HCEC 1CT (cell line): Measurements from ENCODE around the gene VPS25.
"Not testable (repeated sequence)": the region's sequence is repeated elsewhere in the genome, so short reads cannot be mapped to it uniquely, and the experiment has no call there.

ENCODE experiments used
- DNase-seq: peaks from one replicate; pipeline ENCODE4 v3.0.0-alpha.2; 2017

Gene VPS25

DNA sequence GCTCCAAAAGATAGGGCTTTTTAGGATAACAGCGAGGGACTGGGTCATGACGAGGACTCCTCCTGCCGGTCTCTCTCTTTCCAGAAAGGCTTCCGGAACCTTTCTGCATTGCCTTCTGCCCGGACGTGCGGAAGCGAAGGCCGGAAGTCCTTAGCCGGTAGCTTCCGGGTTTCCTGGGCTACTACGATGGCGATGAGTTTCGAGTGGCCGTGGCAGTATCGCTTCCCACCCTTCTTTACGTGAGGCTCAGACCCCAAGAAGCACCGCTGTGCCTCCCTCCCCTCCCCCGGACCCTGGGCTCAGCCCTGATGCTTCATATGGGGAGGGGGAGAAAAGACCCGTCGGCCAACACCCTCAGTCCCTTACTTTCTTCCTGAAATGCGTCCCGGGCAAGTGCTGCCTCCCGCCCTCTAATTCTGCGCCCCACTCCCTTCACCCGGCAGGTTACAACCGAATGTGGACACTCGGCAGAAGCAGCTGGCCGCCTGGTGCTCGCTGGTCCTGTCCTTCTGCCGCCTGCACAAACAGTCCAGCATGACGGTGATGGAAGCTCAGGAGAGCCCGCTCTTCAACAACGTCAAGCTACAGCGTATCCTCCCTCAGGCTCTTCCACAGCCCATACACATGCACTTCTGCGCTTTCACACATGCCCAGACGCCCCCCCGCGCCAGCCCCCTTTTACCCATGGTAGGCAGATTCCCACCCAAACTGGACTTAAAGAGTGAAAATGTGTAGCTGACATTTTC is at the start of gene VPS25:
VPS25 (plus strand) TSS at position 160 of the 746 bp plus-strand sequence; CDS start at position 187, 27 bp downstream.
- DNase-seq = peak; percentile 81

DNA sequence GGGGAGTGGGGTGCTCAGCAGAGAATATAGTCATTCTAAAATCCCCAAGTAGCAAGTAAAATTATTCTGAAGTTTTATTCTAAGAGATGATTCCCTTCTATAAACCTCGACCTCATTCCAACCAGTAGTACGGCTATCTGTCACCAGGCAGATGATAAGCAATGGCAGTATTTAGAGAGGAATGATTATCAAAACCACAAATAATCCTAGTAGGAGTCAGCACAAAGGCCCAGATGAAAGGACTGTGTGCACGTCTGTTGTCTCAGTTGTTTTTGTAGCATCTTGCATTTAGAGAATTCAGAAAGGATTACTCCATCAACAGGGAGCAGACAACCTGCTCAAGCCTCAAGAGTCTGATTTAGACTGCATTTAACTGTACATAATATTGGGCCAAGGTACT is 49.6 kb upstream of the VPS25 start:
- no peak for DNase-seq

DNA sequence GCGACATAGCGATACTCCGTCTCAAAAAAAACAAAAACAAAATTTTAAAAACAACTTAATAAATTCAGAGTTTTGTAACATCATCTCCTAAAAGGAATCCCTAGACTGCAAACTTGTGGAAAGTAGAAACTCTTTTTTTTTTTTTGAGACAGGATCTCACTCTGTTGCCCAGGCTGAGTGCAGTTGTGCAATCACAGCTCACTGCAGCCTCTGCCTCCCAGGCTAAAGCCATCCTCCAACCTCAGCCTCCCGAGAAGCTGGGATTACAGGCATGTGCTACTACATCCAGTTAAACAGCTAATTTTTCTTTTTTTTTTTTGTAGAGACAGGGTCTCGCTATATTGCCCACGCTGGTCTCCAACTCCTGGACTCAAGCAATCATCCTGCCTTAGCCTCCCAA is 48.1 kb upstream of the VPS25 start:
- no peak for DNase-seq

DNA sequence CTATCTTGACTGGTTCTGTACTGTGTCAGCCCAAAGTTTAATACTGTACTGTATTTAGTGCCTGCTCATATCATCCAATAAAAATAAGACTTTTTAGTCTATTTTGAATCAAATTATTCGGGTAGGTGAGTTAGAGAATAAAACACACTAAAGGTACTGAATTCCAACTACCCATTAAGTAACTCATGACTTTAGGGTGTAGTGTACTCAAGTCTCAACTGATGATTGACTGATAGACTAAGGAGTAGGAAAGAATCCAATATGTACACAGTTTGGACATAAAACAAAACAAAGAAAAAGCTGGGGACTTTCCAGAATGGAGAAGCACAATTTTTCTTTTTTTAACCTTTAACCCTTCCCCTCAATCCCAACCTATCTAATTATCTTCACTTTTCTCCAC is 32.5 kb upstream of the VPS25 start:
- no peak for DNase-seq

DNA sequence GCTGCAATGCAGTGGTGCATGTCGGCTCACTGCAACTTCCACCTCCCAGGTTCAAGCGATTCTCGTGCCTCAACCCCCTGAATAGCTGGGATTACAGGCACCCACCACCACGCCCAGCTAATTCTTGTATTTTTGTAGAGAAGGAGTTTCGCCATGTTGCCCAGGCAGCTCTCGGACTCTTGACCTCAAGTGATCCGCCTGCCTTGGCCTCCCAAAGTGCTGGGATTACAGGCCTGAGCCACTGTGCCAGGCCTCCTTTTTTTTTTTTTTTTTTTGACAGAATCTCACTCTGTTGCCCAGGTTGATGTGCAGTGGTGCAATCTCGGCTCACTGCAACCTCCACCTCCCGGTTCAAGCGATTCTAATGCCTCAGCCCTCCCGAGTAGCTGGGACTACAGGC is 30.3 kb upstream of the VPS25 start:
- DNase-seq = not testable (repeated sequence)

DNA sequence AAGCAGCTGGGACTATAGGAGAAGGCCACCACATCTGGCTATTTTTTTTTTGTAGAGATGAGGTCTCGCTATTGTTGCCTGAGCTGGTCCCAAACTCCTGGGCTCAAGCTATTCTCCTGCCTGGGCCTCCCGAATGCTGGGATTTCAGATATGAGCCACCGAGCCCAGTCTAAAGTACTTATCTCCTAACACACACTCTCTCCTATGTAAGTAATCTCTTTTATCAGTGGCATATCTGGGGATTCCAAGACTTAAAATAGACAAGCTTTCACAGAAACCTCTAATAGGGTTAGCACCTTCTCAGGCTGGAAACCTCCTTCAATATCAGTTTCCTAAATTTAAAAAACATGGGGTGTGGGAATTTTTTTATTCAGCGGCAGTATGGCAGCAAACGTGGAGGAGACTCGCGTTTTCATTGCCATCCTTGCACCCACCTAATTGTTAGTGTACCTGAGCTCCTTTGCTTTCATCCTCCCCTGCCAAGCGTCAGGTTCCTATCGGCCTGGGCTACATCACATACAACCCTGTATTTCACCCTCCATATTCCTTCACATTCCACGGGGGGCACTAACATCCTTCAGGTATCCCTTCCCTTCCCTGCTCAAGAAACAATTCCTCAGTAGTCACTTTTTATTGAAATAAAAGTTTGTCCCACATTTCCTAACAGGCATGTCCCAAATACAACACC is 29.5 kb upstream of the VPS25 start:
- no peak for DNase-seq

DNA sequence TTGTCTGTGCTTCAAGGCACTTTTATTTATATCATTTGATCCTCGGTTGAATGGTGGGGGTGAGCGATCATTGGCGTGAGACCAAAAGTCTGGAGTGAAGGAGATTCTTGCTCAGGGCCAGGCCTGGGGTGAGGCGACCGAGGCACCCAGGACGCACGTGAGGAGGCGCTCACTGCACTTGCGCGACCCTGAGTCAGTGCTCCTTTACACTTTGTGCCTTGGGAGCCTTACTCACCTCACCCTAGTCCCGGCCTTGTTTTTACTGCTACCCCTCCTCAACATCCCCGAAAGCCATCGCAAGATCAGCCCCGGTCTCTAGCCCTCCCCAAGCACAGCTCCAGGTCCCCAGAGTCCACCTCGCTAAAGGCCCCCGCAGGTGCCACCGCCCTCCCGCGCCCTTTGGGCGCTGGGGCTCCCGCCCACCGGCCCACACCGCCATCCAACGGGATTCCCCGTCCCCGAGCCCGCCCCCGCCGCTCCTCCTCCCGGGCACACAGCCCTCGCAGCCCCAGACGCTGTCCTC is 28.9 kb upstream of the VPS25 start:
- peak; percentile 43 for DNase-seq

DNA sequence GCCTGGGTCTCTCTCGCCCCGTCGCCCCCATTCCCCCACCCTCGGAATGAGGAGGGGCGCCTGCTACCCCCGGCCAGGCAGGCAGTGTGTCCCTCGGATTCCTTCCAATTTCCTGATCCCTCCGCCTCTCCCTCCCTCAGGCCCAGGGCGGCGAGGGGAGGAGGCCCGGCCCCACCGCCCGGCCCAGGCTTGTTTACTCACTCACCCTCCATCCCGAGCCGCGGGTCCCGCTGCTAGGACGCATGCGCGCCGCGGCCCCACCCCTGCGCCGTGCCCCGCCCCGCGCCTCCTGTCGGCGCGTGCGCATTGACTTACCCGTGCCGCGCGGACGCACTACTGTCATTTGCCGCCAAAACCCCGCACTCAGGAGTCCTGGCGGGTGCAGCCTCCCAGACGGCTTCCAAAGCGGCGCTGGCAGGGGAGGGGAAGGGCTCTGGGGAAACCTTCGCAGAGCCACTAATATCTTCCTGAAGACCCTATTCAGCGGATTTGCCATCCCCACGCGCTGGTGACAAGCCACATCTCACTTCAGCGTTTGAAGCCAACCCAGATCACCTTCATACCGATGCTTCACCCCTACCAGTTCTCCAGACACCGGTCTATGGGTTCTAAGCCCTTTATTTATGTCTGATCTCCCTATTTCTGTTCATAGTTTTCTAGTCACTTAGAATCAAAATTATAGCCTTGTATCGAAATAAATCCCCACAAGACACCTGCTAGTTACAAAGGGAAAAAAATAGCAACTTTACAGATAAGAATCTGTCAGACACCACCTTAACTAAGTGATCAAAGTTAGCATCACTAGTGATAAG is 28.2 kb upstream of the VPS25 start, which contains the start of gene EZH1:
EZH1 (minus strand) TSS at position 235 of the 812 bp plus-strand sequence. CDS start 16,099 bp downstream, outside the sequence.
- DNase-seq = peak; percentile 85

DNA sequence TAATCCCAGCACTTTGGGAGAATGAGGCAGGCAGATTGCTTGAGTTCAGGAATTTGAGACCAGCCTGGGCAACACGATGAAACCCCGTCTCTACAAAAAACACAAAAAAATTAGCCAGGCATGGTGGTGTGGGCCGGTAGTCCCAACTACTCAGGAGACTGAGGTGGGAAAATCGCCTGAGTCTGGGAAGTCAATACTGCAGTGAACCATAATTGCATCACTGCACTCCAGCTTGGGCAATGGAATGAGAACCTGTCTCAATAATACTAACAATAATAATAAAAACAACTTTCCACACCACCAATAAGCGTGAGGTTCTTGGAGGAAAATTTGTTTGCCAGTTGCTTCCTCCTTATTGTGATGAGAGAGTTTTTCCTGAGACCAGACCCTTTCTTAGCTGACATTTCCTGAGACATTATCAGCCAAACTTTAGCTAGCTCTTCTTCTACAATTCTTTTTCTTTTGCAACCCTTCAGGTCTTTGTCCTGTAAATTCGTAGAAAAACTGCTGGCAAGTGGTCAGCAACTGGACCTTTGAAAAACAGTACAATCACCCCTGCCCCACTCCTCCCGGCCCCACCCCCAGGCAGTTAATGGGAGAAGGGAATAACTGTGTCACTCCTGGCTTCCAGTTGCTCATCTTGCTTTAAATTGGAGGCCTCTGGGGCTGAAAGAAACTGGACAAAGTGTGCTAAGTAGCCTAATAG is 24.9 kb upstream of the VPS25 start:
- no peak for DNase-seq

DNA sequence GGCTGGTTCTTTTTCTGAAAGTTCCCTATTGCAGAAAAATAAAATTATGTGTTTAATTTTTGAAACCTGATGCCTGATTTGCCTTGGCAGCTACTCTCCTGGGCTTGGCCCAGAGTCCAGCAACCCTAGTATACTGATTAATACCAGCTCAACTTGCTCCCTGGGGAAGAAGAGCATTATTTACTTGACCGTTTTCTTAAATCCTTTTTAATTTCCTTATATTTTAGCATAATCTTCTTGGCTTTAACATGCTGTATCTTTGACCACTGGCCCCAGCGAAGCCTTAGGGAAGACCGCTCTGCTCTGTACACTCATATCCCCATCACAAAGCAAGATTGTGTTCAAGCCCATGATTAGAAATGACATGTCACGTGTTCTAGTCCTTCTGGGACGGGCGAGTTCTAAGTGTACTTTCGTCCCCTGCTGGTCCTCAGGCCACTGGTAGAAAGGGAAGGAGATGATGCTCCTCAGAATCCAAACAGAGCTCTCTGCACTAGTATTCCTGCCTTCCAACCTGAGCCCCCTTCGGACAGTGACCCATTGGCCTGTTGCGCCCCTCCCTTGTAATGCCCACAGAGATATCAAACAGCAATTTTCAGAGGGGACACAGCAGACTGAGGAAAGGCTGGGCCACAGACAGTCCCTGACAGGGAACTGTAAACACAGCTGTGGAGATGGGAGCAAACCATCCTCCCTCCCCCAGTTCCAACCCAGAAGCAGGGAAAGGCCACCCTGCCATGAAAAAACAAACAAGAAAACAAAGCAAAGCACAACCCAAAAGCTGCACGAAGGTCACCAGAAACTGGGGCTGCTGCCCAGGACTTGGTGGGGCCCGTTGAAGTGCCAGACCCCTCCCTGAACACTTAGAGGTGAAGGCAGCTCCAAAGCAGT is 24.1 kb upstream of the VPS25 start:
- DNase-seq = no peak

DNA sequence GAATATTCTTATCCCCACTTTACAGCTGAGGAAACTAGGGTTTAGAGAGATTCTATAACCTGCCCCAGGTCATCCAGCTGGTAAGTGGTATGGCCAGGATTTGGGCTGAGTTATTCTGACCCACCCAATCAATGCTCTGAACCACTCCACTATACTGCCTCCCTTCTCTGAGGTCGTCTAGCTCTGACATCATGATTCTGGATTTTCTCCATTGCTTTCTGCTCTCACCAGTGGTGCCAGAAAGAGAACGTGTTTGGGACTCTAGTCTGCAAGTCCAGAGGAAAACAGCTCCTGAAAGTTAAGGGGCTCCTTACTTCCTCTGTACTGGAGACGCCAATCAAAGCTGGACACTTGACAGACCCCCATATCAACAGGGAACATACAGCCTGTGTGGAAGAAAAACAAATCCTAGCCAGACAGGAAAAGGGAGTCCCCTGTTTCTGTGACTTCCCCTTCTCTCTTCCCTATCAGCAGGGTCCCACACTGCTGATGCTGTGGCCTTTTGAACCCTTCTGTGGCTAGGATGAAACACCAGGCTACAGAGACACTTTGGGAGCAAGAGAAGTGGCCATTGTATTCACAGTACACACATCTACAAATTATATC is 22.4 kb upstream of the VPS25 start:
- DNase-seq = no peak

DNA sequence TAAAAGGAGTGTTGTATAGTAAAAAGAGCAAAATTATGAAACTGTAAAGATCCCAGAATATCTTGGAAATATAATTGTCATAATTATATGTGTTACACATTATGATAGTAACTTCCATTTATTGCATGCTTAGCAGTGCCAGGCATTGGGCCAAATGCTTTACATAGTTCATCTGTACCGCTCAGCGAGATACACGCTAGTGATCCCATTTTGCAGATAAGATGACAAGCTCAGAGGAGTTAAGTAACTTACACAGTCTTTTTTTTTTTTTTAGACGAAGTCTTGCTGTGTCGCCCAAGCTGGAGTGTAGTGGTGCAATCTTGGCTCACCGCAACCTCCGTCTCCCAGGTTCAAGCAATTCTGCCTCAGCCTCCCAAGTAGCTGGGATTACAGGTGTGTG is 21.6 kb upstream of the VPS25 start:
- DNase-seq = no peak

DNA sequence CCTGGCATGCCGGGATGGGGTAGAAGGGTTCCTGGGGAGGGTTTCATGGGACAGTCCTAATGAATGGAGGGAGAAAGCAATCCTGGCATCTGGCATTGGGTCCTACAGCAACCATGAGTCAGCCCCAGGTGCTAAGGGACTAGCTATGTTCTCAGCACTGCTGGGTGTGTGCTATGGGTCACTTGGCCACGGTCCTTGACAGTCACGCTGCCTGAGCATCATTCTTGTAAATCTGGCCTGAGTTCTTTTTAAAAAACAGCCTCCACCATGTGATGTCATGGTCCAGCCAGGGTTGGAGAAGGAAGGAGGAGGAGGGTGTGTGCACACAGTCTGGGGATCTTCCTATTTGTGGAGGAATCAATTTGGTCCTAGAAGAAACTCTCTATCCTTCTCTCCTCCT is 18.5 kb upstream of the VPS25 start:
- no peak for DNase-seq

DNA sequence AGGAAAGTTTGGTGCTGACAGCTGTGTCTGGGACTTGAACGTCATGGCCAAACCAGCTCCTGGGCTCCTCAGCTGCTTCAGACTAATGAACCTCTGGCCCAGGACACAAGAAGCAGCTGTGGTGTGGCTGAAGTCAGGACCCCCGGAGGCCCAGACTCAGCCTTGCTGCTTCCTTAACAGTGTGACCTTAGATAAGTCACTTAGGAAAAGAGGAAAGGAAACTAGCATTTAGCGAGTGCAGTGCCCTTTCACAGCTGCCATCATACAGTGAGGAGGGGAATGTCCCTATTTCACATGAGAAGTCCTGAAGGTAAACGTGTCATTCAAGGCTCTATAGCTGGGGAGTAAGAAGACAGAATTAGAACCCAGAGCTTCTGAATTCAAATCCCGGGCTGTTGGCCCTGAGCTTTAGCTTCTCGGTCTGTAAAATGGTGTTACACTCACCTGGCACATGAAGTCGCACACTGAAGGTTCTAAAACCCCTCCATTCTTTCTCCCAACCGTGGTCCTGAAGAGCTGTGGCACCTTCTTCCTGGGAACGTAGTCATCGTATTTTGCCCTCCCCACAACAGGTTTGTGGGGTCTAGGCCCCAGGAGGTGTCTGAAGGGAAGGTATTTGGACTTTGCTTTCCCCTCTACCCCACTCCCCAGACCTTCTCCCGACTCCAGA is 13.1 kb upstream of the VPS25 start:
- no peak for DNase-seq

DNA sequence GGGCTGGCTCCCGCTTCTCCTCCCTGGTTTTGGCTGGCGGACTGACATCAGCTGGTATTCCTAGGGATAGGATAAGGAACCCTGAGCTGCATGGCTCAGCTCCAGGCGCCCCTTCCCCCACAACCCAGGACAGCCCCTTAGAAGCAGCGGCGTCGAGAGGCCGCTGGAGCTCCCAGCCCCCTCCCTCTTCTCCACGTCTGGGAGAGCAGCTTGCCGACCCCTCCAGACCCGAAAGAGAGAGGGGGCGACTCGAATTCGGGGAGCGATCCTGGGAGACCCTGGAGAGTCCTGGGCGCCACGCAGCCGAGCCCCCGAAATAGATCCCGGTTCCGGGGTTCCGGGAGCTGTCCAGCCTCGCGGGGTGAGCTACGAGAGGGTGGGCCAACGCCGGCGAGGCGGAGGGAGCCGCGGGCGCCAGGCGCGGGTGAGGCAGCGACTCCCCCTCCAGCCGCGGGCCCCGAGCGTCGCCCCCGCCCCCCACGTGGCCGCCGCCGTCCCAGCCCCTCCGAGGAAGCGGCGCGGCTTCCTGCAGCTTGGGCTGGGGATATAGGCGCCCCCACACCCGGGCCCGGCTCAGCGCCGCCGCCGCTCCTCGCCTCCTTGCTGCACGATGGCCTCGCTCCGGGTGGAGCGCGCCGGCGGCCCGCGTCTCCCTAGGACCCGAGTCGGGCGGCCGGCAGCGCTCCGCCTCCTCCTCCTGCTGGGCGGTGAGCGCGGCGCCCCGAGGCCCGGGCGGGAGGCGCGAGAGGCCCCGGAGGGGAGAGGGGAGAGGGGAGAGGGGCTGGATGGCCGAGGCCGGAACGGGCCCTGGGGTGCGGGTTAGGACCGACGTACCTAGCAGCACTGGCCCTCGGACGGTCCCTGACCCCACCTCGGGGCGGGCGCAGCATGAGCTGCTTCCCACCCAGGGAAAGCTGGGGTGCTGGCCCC is 12.3 kb upstream of the VPS25 start, which contains the start of gene RAMP2:
RAMP2 (plus strand) TSS at position 576 of the 930 bp plus-strand sequence; CDS start at position 611, 35 bp downstream.
- no peak for DNase-seq

DNA sequence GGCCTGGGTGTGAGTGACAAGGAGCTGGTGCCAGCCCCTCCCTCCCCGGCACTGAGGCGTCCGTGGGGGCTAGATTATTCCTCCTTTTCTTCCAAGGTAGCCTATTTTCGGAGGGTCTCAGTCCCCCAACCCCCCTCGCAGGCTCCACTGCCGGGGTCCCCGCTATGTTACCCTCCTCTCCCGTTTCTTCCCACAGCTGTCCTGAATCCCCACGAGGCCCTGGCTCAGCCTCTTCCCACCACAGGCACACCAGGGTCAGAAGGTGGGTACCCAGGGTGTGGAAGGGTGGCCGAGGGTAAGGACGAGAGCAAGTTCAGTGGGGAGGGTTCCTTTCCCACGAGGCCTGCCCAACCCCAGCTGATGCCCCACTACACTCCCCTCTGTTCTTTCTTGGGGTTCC is 11.6 kb upstream of the VPS25 start:
- no peak for DNase-seq

DNA sequence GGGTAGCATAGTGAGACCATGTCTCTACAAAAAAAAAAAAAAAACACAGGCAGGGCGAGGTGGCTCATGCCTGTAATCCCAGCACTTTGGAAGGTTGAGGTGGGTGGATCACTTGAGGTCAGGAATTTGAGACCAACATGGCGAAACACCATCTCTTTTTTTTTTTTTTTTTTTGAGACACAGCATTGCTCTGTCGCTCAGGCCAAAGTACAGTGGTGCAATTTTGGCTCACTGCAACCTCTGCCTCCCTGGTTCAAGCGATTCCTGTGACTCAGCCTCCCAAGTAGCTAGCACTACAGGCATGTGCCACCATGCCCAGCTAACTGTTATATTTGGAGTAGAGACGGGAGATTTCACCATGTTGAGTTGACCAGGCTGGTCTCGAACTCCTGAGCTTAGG is 7.1 kb upstream of the VPS25 start:
- DNase-seq = no peak

DNA sequence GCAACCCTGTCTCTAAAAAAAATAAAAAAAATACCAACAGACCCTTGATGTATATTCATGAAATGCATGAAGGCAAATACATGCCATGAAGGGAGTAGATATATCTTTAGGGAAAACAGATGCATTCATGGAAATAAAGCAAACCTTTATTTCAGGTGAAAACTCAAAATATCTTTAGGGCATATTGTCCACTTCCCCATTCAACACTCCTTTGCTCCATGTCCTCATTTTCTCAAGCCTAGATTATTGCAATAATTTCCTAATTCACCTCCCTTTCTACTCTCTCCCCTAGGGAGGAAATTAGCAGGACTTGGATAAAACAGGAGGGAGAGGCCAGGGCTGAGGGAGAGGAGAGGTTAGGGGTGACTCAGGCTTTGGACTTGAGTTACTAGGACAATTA is 5.7 kb upstream of the VPS25 start:
- no peak for DNase-seq

DNA sequence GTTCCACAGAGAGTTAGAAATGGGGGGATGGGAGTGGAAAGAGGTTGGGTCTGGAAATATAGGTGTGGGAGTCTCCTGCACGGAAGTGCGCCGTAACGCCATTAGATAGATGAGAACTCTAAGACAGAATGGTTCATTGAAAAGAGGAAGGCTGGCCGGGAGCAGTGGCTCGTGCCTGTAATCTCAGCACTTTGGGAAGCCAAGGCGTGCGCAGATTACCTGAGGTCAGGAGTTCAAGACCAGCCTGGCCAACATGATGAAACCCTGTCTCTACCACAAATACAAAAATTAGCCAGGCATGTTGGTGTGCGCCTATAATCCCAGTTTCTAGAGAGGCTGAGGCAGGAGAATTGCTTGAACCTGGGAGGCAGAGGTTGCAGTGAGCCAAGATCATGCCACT is 5.2 kb upstream of the VPS25 start:
- not testable (repeated sequence) for DNase-seq
